GM13976 (cell line): ENCODE measurements around the gene COG5.

Experiments used
- DNase-seq: peaks from one replicate; pipeline ENCODE4 v3.0.0; 2012; ENCODE audit warnings: low spot score
- in situ Hi-C: fragments of 300-500 bp; cut with MboI; formaldehyde crosslinking; loops from one replicate; pipeline ENCODE4 v1.12.0; 2022; ENCODE audit warnings: low sequenced_read_pairs, mixed read lengths, inconsistent platforms; ENCODE audit not compliant: unreplicated experiment
- TF ChIP-seq, protein P1 (sequence below): IDR thresholded peaks from 2 replicates; pipeline ENCODE4 v1.5.1; 2012; ENCODE audit warnings: borderline replicate concordance, mild to moderate bottlenecking; ENCODE audit not compliant: insufficient read depth; ENCODE audit errors: extremely low read depth, missing control alignments, control extremely low read depth

COG5 gene

GRCh38 chr7:107315716-107316220 is 248.0 kb downstream of the COG5 start:
- TF ChIP-seq, protein P1, sequence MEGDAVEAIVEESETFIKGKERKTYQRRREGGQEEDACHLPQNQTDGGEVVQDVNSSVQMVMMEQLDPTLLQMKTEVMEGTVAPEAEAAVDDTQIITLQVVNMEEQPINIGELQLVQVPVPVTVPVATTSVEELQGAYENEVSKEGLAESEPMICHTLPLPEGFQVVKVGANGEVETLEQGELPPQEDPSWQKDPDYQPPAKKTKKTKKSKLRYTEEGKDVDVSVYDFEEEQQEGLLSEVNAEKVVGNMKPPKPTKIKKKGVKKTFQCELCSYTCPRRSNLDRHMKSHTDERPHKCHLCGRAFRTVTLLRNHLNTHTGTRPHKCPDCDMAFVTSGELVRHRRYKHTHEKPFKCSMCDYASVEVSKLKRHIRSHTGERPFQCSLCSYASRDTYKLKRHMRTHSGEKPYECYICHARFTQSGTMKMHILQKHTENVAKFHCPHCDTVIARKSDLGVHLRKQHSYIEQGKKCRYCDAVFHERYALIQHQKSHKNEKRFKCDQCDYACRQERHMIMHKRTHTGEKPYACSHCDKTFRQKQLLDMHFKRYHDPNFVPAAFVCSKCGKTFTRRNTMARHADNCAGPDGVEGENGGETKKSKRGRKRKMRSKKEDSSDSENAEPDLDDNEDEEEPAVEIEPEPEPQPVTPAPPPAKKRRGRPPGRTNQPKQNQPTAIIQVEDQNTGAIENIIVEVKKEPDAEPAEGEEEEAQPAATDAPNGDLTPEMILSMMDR = no peak

DNA sequence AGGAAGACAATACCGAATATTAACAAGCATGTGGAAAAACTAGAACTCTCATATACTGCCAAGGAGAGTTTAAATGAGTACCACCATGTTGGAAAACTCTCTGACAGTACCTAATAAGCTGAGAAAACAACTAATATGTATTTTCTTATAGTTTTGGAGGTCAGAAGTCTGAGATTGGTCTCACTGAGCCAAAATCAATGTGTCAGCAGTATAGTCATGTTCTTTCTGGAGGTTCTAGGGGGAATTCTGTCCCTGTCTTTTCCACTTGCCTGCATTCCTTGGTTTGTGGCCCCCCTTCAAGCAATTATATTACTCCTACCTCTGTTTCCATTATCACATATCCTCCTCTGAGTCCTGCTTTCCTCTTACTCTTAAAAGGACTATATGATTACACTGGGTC is 250.4 kb downstream of the COG5 start:
- in situ Hi-C loops = no loop called here
- DNase-seq = no peak
- TF ChIP-seq, protein P1 = no peak

More at GRCh38 chr7:107315716-107316220, 248.0 kb downstream of the COG5 start:
- in situ Hi-C loops = no loop called here
- no peak for DNase-seq

DNA sequence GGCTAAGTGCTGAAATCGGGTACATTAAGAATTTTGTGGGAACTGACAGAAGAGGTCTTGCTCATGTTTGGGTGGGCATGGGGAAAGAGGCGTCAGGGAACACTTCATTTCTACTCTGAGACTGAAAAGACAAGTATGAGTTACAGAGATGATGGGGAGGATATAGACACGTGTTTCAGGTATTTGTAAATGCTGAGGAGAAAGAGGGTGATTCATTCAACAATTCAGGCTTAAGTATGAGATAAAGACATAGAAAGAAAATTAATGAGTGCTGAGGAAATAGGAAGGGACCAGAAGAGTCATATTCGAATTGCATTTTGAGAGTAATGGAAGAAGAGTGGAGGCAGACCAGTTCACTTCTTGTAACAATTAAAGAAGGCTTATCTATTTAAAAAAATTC is 251.3 kb downstream of the COG5 start:
- in situ Hi-C loops = no loop called here
- DNase-seq = no peak
- TF ChIP-seq, protein P1 = no peak

DNA sequence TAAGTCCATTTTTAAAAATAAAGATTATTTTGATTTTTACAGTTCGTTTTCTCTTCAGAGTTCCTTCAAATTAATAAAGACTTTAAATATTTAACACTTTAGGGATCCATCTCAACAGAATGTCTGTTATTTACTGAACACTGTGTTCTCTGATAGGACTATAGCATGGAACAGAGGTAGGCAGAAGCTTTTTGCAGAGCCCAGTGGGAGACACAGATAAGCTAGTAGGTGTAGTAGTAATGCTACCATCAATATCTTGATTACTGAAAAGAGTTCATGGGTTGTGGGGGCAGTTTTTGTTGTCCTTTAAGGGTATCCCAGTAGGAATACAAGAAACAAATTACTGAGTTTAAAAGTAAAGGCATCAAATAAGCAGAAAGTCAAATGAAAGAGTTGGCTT is 254.4 kb downstream of the COG5 start:
- in situ Hi-C loops = no loop called here
- no peak for DNase-seq
- TF ChIP-seq, protein P1 = no peak

GRCh38 chr7:107304636-107305035 is 259.1 kb downstream of the COG5 start:
- TF ChIP-seq, protein P1 = no peak
- no peak for DNase-seq
- in situ Hi-C loops = no loop called here

- TF ChIP-seq, protein P1 = no peak
- in situ Hi-C loops = no loop called here
- DNase-seq = no peak
Observed at GRCh38 chr7:107304063-107304462, 259.7 kb downstream of the COG5 start.
